Measurements from ENCODE around the gene PCNX2. TPM values are rescaled to one million over a fixed set of nuclear protein-coding genes. Genes with fewer than 3 reads are reported as not detected.

The PCNX2 gene
- total RNA-seq, 2 donors from 2014 or later = 11.2 to 26.0 TPM

- DNase-seq (ENCODE audit: low spot score in 2 of 2) (no peak), ATAC-seq (peak; percentile 40 to 59)
- peaks cover 1 to 2% of the 10 kb centered on the region in 2 donors for H3K36me3 Mint-ChIP-seq
- H3K9me3 Mint-ChIP-seq = peaks cover 0 to 2% of the 10 kb centered on the region in 2 donors
- peak overlapping the region; percentile 25 to 44 for H3K27ac Mint-ChIP-seq
Measured at GRCh38 chr1:233282582-233282886, 13.0 kb downstream of the PCNX2 start.

- H3K36me3 Mint-ChIP-seq = peaks cover 0 to 6% of the 10 kb centered on the region in 2 donors
- peak in 1 of 2 donors; percentile 18 for DNase-seq (ENCODE audit: low spot score in 2 of 2)
- no peaks in the 10 kb centered on the region for H3K9me3 Mint-ChIP-seq
- peak; percentile 73 to 82 for ATAC-seq
- peak overlapping the region; percentile 25 to 44 for H3K27ac Mint-ChIP-seq
Measured at GRCh38 chr1:233281711-233282581, 13.6 kb downstream of the PCNX2 start.

- Mint-ChIP-seq H3K36me3 (peaks cover 0 to 11% of the 10 kb centered on the region in 2 donors), H3K27ac (no peak overlapping the region), H3K9me3 (no peaks in the 10 kb centered on the region)
- DNase-seq (ENCODE audit: low spot score in 2 of 2) (no peak), ATAC-seq (no peak)
Measured at GRCh38 chr1:233279971-233280370, 15.6 kb downstream of the PCNX2 start.

GRCh38 chr1:233278631-233279030 is 16.9 kb downstream of the PCNX2 start:
- DNase-seq (ENCODE audit: low spot score in 2 of 2) (no peak), ATAC-seq (no peak)
- Mint-ChIP-seq H3K36me3 (peaks cover 8 to 19% of the 10 kb centered on the region in 2 donors), H3K9me3 (no peaks in the 10 kb centered on the region), H3K27ac (peak overlapping the region in 1 of 2 donors; percentile 18)

- no peak for DNase-seq (ENCODE audit: low spot score in 2 of 2)
- Mint-ChIP-seq H3K9me3 (no peaks in the 10 kb centered on the region), H3K27ac (no peak overlapping the region), H3K36me3 (peaks cover 8 to 19% of the 10 kb centered on the region in 2 donors)
- ATAC-seq = no peak
Measured at GRCh38 chr1:233277637-233278606, 17.6 kb downstream of the PCNX2 start.

- Mint-ChIP-seq H3K36me3 (peaks cover 14 to 23% of the 10 kb centered on the region in 2 donors), H3K27ac (no peak overlapping the region), H3K9me3 (no peaks in the 10 kb centered on the region)
- peak in 1 of 2 donors; percentile 33 for ATAC-seq
- DNase-seq (ENCODE audit: low spot score in 2 of 2) = no peak
Measured at GRCh38 chr1:233269656-233270055, 25.9 kb downstream of the PCNX2 start.

- DNase-seq (ENCODE audit: low spot score in 2 of 2) (no peak), ATAC-seq (peak; percentile 41 to 73)
- Mint-ChIP-seq H3K27ac (no peak overlapping the region), H3K36me3 (peaks cover 8 to 18% of the 10 kb centered on the region in 2 donors), H3K9me3 (no peaks in the 10 kb centered on the region)
Measured at GRCh38 chr1:233268389-233269022, 27.0 kb downstream of the PCNX2 start.

GRCh38 chr1:233261695-233262094 is 33.8 kb downstream of the PCNX2 start:
- no peak for DNase-seq (ENCODE audit: low spot score in 2 of 2)
- no peak for ATAC-seq
- Mint-ChIP-seq H3K9me3 (no peaks in the 10 kb centered on the region), H3K27ac (no peak overlapping the region), H3K36me3 (peaks cover 19 to 25% of the 10 kb centered on the region in 2 donors)

- Mint-ChIP-seq H3K27ac (no peak overlapping the region), H3K36me3 (peaks cover 19 to 25% of the 10 kb centered on the region in 2 donors), H3K9me3 (no peaks in the 10 kb centered on the region)
- DNase-seq (ENCODE audit: low spot score in 2 of 2) = no peak
- ATAC-seq = peak in 1 of 2 donors; percentile 56
Measured at GRCh38 chr1:233261206-233261605, 34.3 kb downstream of the PCNX2 start.

GRCh38 chr1:233257786-233258185 is 37.7 kb downstream of the PCNX2 start:
- Mint-ChIP-seq H3K27ac (no peak overlapping the region), H3K9me3 (no peaks in the 10 kb centered on the region), H3K36me3 (peaks cover 19 to 25% of the 10 kb centered on the region in 2 donors)
- ATAC-seq = no peak
- DNase-seq (ENCODE audit: low spot score in 2 of 2) = no peak

- peaks cover 17 to 21% of the 10 kb centered on the region in 2 donors for H3K36me3 Mint-ChIP-seq
- no peak overlapping the region for H3K27ac Mint-ChIP-seq
- no peak for DNase-seq (ENCODE audit: low spot score in 2 of 2)
- no peaks in the 10 kb centered on the region for H3K9me3 Mint-ChIP-seq
- no peak for ATAC-seq
Measured at GRCh38 chr1:233256789-233257188, 38.7 kb downstream of the PCNX2 start.

- Mint-ChIP-seq H3K27ac (no peak overlapping the region), H3K9me3 (no peaks in the 10 kb centered on the region), H3K36me3 (peaks cover 11 to 15% of the 10 kb centered on the region in 2 donors)
- ATAC-seq (no peak), DNase-seq (ENCODE audit: low spot score in 2 of 2) (no peak)
Measured at GRCh38 chr1:233256191-233256590, 39.3 kb downstream of the PCNX2 start.

- peaks cover 10 to 12% of the 10 kb centered on the region in 2 donors for H3K36me3 Mint-ChIP-seq
- H3K27ac Mint-ChIP-seq = no peak overlapping the region
- no peak for DNase-seq (ENCODE audit: low spot score in 2 of 2)
- no peak for ATAC-seq
- no peaks in the 10 kb centered on the region for H3K9me3 Mint-ChIP-seq
Measured at GRCh38 chr1:233255145-233255544, 40.4 kb downstream of the PCNX2 start.

GRCh38 chr1:233253832-233254331 is 41.6 kb downstream of the PCNX2 start:
- DNase-seq (ENCODE audit: low spot score in 2 of 2) (no peak), ATAC-seq (no peak)
- H3K9me3 Mint-ChIP-seq = no peaks in the 10 kb centered on the region
- no peak overlapping the region for H3K27ac Mint-ChIP-seq
- peaks cover 7 to 10% of the 10 kb centered on the region in 2 donors for H3K36me3 Mint-ChIP-seq

GRCh38 chr1:233253231-233253831 is 42.2 kb downstream of the PCNX2 start:
- ATAC-seq (no peak), DNase-seq (ENCODE audit: low spot score in 2 of 2) (no peak)
- Mint-ChIP-seq H3K9me3 (no peaks in the 10 kb centered on the region), H3K36me3 (peaks cover 6 to 15% of the 10 kb centered on the region in 2 donors), H3K27ac (no peak overlapping the region)

GRCh38 chr1:233252441-233252840 is 43.1 kb downstream of the PCNX2 start:
- peaks cover 0 to 12% of the 10 kb centered on the region in 2 donors for H3K36me3 Mint-ChIP-seq
- no peak for ATAC-seq
- DNase-seq (ENCODE audit: low spot score in 2 of 2) = no peak
- H3K9me3 Mint-ChIP-seq = no peaks in the 10 kb centered on the region
- no peak overlapping the region for H3K27ac Mint-ChIP-seq

Measured in activated naive CD4-positive, alpha-beta T cell treated with anti-CD3 and anti-CD28 coated beads, Interleukin-2, amount 50 U/mL, for 72 hours (primary cell).